H9 (cell line): ENCODE results near the gene GPR161. TPM values are rescaled to one million over a fixed set of nuclear protein-coding genes. Genes with fewer than 3 reads are reported as not detected.

ENCODE experiments used
- DNase-seq: peaks from one replicate; pipeline ENCODE4 v3.0.0-alpha.2; 2017
- H2AFZ ChIP-seq: one replicate; pipeline ENCODE4 v1.6.1; 2013; ENCODE audit warnings: mild to moderate bottlenecking, low read length, control low read depth, moderate library complexity
- H2AK5ac ChIP-seq: 2 replicates; pipeline ENCODE4 v1.6.1; 2013; ENCODE audit warnings: low read length, control low read depth, mixed read lengths; ENCODE audit not compliant: insufficient read length
- H2BK120ac ChIP-seq: one replicate; pipeline ENCODE4 v1.6.1; 2013; ENCODE audit warnings: low read depth, mild to moderate bottlenecking, low read length, control low read depth, inconsistent platforms; ENCODE audit not compliant: poor library complexity, severe bottlenecking
- H2BK12ac ChIP-seq: 2 replicates; pipeline ENCODE4 v1.6.1; 2013; ENCODE audit warnings: low read length, control low read depth, mixed read lengths, low read depth; ENCODE audit not compliant: insufficient read length
- H2BK15ac ChIP-seq: 2 replicates; pipeline ENCODE4 v1.6.1; 2013; ENCODE audit warnings: low read depth, low read length, control low read depth
- H2BK20ac ChIP-seq: one replicate; pipeline ENCODE4 v1.6.1; 2013; ENCODE audit warnings: low read depth, mild to moderate bottlenecking, low read length, control low read depth, inconsistent platforms; ENCODE audit not compliant: poor library complexity, severe bottlenecking
- H2BK5ac ChIP-seq: 2 replicates; pipeline ENCODE4 v1.6.1; 2013; ENCODE audit warnings: low read length, control low read depth, mixed read lengths; ENCODE audit not compliant: insufficient read length
- H3K14ac ChIP-seq: 2 replicates; pipeline ENCODE4 v1.6.1; 2013; ENCODE audit warnings: low read length, control low read depth; ENCODE audit not compliant: insufficient read depth
- H3K18ac ChIP-seq: 2 replicates; pipeline ENCODE4 v1.6.1; 2013; ENCODE audit warnings: low read depth, mild to moderate bottlenecking, mixed read lengths, low read length, control low read depth; ENCODE audit not compliant: insufficient read length
- H3K23ac ChIP-seq: 2 replicates; pipeline ENCODE4 v1.6.1; 2013; ENCODE audit warnings: low read length, control low read depth, mixed read lengths, low read depth; ENCODE audit not compliant: insufficient read length
- H3K23me2 ChIP-seq: 2 replicates; pipeline ENCODE4 v1.6.1; 2013; ENCODE audit warnings: low read depth, mild to moderate bottlenecking, mixed read lengths, low read length, control low read depth; ENCODE audit not compliant: insufficient read length, poor library complexity, severe bottlenecking
- H3K27ac ChIP-seq: 2 replicates; pipeline ENCODE4 v1.5.1; 2013; ENCODE audit warnings: low read length, control low read depth, mixed read lengths, low read depth; ENCODE audit not compliant: insufficient read length
- H3K27me3 ChIP-seq: 2 replicates; pipeline ENCODE4 v1.6.1; 2013; ENCODE audit warnings: low read length, control low read depth, inconsistent platforms; ENCODE audit not compliant: insufficient read depth
- H3K4ac ChIP-seq: 2 replicates; pipeline ENCODE4 v1.6.1; 2013; ENCODE audit warnings: low read depth, mild to moderate bottlenecking, control low read depth, inconsistent platforms, low read length, moderate library complexity
- H3K4me1 ChIP-seq: 2 replicates; pipeline ENCODE4 v1.6.1; 2013; ENCODE audit warnings: low read length, control low read depth, inconsistent platforms; ENCODE audit not compliant: insufficient read depth
- H3K4me2 ChIP-seq: 2 replicates; pipeline ENCODE4 v1.6.1; 2013; ENCODE audit warnings: low read length, control low read depth, mixed read lengths; ENCODE audit not compliant: insufficient read length, insufficient read depth
- H3K56ac ChIP-seq: 2 replicates; pipeline ENCODE4 v1.6.1; 2013; ENCODE audit warnings: low read depth, mild to moderate bottlenecking, mixed read lengths, low read length, control low read depth; ENCODE audit not compliant: insufficient read length
- H3K79me1 ChIP-seq: 2 replicates; pipeline ENCODE4 v1.6.1; 2013; ENCODE audit warnings: low read depth, mild to moderate bottlenecking, moderate library complexity, low read length, control low read depth, inconsistent platforms; ENCODE audit not compliant: insufficient read depth, poor library complexity, severe bottlenecking
- H3K79me2 ChIP-seq: 2 replicates; pipeline ENCODE4 v1.6.1; 2013; ENCODE audit warnings: low read length, control low read depth, inconsistent platforms; ENCODE audit not compliant: insufficient read depth
- H3K9ac ChIP-seq: 2 replicates; pipeline ENCODE4 v1.6.1; 2013; ENCODE audit warnings: low read length, control low read depth, mixed read lengths; ENCODE audit not compliant: insufficient read length; ENCODE audit errors: extremely low read depth
- H3K9me3 ChIP-seq: one replicate; pipeline ENCODE4 v1.6.1; 2013; ENCODE audit warnings: low read depth, low read length, inconsistent platforms; ENCODE audit not compliant: control insufficient read depth
- H3T11ph ChIP-seq: one replicate; pipeline ENCODE4 v1.6.1; 2013; ENCODE audit warnings: mild to moderate bottlenecking, low read length, control low read depth, inconsistent platforms
- H4K20me1 ChIP-seq: one replicate; pipeline ENCODE4 v1.6.1; 2013; ENCODE audit not compliant: control insufficient read depth, insufficient read length, insufficient read depth
- H4K5ac ChIP-seq: 2 replicates; pipeline ENCODE4 v1.6.1; 2013; ENCODE audit warnings: low read depth, mild to moderate bottlenecking, mixed read lengths, low read length, control low read depth; ENCODE audit not compliant: insufficient read length
- H4K8ac ChIP-seq: replicated peaks from 2 replicates; pipeline ENCODE4 v1.6.1; 2013; ENCODE audit warnings: low read length, control low read depth, mixed read lengths, low read depth; ENCODE audit not compliant: insufficient read length
- H4K91ac ChIP-seq: 2 replicates; pipeline ENCODE4 v1.6.1; 2013; ENCODE audit warnings: low read depth, mild to moderate bottlenecking, moderate library complexity, mixed read lengths, low read length, control low read depth; ENCODE audit not compliant: insufficient read length
- H3K27ac Mint-ChIP-seq, 3 experiments: 2 replicates in 2 of 3; 3 replicates in 1 of 3; pipeline ENCODE4 v1.8.0; 2020 to 2021; ENCODE audit warnings: mixed read lengths in 3 of 3, mild to moderate bottlenecking in 1 of 3, moderate library complexity in 1 of 3
- H3K27me3 Mint-ChIP-seq: 2 replicates; pipeline ENCODE4 v1.8.0; 2021; ENCODE audit warnings: low read depth, mild to moderate bottlenecking, moderate library complexity, mixed read lengths
- H3K36me3 Mint-ChIP-seq, 3 experiments: 2 replicates in 2 of 3; 3 replicates in 1 of 3; pipeline ENCODE4 v1.8.0; 2020 to 2021; ENCODE audit warnings: low read depth in 3 of 3, mixed read lengths in 3 of 3; ENCODE audit not compliant: insufficient read depth in 1 of 3
- H3K4me1 Mint-ChIP-seq, 2 experiments: 2 replicates each; pipeline ENCODE4 v1.8.0; 2020; ENCODE audit warnings: mixed read lengths in 2 of 2
- H3K4me3 Mint-ChIP-seq, 2 experiments: 2 replicates in 1 of 2; 3 replicates in 1 of 2; pipeline ENCODE4 v1.8.0; 2020 to 2021; ENCODE audit warnings: mild to moderate bottlenecking in 2 of 2, mixed read lengths in 2 of 2, moderate library complexity in 1 of 2
- H3K9me3 Mint-ChIP-seq, 2 experiments: 2 replicates in 1 of 2; 3 replicates in 1 of 2; pipeline ENCODE4 v1.8.0; 2020; ENCODE audit warnings: mild to moderate bottlenecking in 2 of 2, mixed read lengths in 2 of 2, moderate library complexity in 1 of 2
- WGBS: extraction: QIAGEN DNeasy Blood & Tissue Kit; methylation state at CpG from one replicate; pipeline ENCODE4 v1.1.7; 2013; ENCODE audit warnings: missing lambda C conversion rate, low lambda C conversion rate, mixed read lengths; ENCODE audit not compliant: insufficient read length; ENCODE audit errors: extremely low coverage; 5-methylcytosine and 5-hydroxymethylcytosine counted together
- total RNA-seq: library from RNA; stranded (reverse); gene quantifications from 2 replicates; pipeline ENCODE4 v1.2.1, GENCODE V29; 2021
- TF ChIP-seq, protein P1 (sequence below): fragments of 200-600 bp; sonication (generic); conservative IDR thresholded peaks from 3 replicates; pipeline ENCODE4 v1.8.0; 2021; ENCODE audit warnings: antibody characterized with exemption, mild to moderate bottlenecking

The GPR161 gene
- total RNA-seq, 1 experiment from 2014 or later = 10.6 TPM

DNA sequence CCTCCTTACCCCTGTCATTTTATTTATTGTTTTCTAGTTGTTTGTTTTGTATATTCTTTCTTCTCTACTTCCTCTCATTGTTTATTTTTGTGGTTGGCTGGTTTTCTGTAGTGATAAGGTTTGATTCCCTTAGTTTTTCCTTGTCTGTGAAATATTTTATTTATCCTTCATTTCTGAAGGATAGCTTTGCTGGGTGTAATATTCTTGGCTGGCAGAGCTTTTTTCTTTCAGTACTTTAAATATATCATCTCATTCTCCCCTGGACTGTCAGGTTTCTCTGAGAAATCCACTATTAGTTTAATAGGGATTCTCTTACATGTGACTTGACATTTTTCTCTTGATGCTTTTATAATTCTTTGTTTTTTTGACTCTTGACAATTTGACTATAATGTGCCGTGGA lies 23.2 kb upstream of the GPR161 start:
- H4K5ac ChIP-seq = no peak overlapping the region
- H3K27me3 Mint-ChIP-seq = no peaks in the 10 kb centered on the region; the same call in 1 of the 2 replicates
- no peaks in the 10 kb centered on the region for H3K27me3 ChIP-seq
- no peak overlapping the region for H3T11ph ChIP-seq
- no peak overlapping the region for H4K8ac ChIP-seq
- no peaks in the 10 kb centered on the region for H3K4me1 ChIP-seq
- no peaks in the 10 kb centered on the region for H3K23me2 ChIP-seq
- H3K27ac ChIP-seq = no peak overlapping the region
- no peak overlapping the region for H3K27ac Mint-ChIP-seq
- H2BK120ac ChIP-seq = no peak overlapping the region
- no peaks in the 10 kb centered on the region for H4K20me1 ChIP-seq
- H3K14ac ChIP-seq = no peak overlapping the region
- peaks cover 19 to 20% of the 10 kb centered on the region in 2 experiments for H3K9me3 Mint-ChIP-seq
- no peak overlapping the region for H2AFZ ChIP-seq
- H2BK15ac ChIP-seq = no peak overlapping the region
- H3K23ac ChIP-seq = no peak overlapping the region
- no peak overlapping the region for H2AK5ac ChIP-seq
- no peak overlapping the region for H3K4me3 Mint-ChIP-seq
- no peak overlapping the region for H3K56ac ChIP-seq
- H3K79me1 ChIP-seq = no peaks in the 10 kb centered on the region
- no peak overlapping the region for H2BK12ac ChIP-seq
- H3K9ac ChIP-seq = no peak overlapping the region
- no peaks in the 10 kb centered on the region for H3K4me1 Mint-ChIP-seq
- no peak overlapping the region for H3K18ac ChIP-seq
- no peak overlapping the region for H3K4ac ChIP-seq
- TF ChIP-seq, protein P1, sequence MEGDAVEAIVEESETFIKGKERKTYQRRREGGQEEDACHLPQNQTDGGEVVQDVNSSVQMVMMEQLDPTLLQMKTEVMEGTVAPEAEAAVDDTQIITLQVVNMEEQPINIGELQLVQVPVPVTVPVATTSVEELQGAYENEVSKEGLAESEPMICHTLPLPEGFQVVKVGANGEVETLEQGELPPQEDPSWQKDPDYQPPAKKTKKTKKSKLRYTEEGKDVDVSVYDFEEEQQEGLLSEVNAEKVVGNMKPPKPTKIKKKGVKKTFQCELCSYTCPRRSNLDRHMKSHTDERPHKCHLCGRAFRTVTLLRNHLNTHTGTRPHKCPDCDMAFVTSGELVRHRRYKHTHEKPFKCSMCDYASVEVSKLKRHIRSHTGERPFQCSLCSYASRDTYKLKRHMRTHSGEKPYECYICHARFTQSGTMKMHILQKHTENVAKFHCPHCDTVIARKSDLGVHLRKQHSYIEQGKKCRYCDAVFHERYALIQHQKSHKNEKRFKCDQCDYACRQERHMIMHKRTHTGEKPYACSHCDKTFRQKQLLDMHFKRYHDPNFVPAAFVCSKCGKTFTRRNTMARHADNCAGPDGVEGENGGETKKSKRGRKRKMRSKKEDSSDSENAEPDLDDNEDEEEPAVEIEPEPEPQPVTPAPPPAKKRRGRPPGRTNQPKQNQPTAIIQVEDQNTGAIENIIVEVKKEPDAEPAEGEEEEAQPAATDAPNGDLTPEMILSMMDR = no peak
- DNase-seq = no peak
- no peak overlapping the region for H2BK20ac ChIP-seq
- no peaks in the 10 kb centered on the region for H3K9me3 ChIP-seq
- H3K36me3 Mint-ChIP-seq = peaks cover 0 to 5% (median 3%) of the 10 kb centered on the region in 3 experiments; a peak in 2 of 7 replicates
- no peaks in the 10 kb centered on the region for H3K79me2 ChIP-seq
- no peak overlapping the region for H2BK5ac ChIP-seq
- H3K4me2 ChIP-seq = no peak overlapping the region
- H4K91ac ChIP-seq = no peak overlapping the region
- no CpG with 5 or more reads among the region's 1 CpG for WGBS
